Heart left ventricle (tissue), 16 donors: ENCODE data around the gene BAIAP2L2. TPM values are rescaled to one million over a fixed set of nuclear protein-coding genes. Genes with fewer than 3 reads are reported as not detected.

ENCODE experiments used
- ATAC-seq, 4 donors: fragments of 200-7000 bp; cut with Tn5 transposase; one replicate each; pipeline ENCODE4 v1.9.1; 2020 to 2022; ENCODE audit warnings: moderate library complexity in 4 of 4, mild to moderate bottlenecking in 3 of 4, moderate number of reproducible peaks in 1 of 4
- DNase-seq, 5 donors: peaks; one replicate each; pipeline ENCODE4 v3.0.0-alpha.2; 2020
- H3K27ac ChIP-seq, 12 donors: fragments of 200-600 bp; sonication (generic) in 4 of 12; one replicate each; pipeline versions ENCODE4 v1.5.0 to v1.8.0; 2016 to 2022; ENCODE audit warnings: mild to moderate bottlenecking in 2 of 12
- H3K27me3 ChIP-seq, 9 donors: fragments of 200-600 bp; sonication (generic) in 2 of 9; one replicate each; pipeline versions ENCODE4 v1.5.1 to v1.8.0; 2016 to 2022; ENCODE audit warnings: mild to moderate bottlenecking in 3 of 9
- H3K36me3 ChIP-seq, 9 donors: fragments of 200-600 bp; sonication (generic) in 2 of 9; one replicate each; pipeline versions ENCODE4 v1.5.0 to v1.8.0; 2018 to 2022; ENCODE audit warnings: mild to moderate bottlenecking in 2 of 9
- H3K4me1 ChIP-seq, 12 donors: fragments of 200-600 bp; sonication (generic) in 4 of 12; one replicate each; pipeline versions ENCODE4 v1.5.0 to v1.8.0; 2016 to 2022; ENCODE audit warnings: mild to moderate bottlenecking in 3 of 12
- H3K4me3 ChIP-seq, 12 donors: fragments of 200-600 bp; sonication (generic) in 4 of 12; one replicate each; pipeline versions ENCODE4 v1.5.0 to v1.8.0; 2017 to 2022; ENCODE audit warnings: mild to moderate bottlenecking in 9 of 12, moderate library complexity in 4 of 12
- H3K9me3 ChIP-seq, 12 donors: fragments of 200-600 bp; sonication (generic) in 4 of 12; one replicate each; pipeline versions ENCODE4 v1.5.0 to v1.8.0; 2016 to 2022; ENCODE audit warnings: mild to moderate bottlenecking in 1 of 12
- POLR2A ChIP-seq, 2 donors: fragments of 450-650 bp; IDR thresholded peaks; one replicate each; pipeline ENCODE4 v1.6.1; 2017; ENCODE audit warnings: antibody characterized with exemption in 2 of 2, mild to moderate bottlenecking in 2 of 2, moderate library complexity in 2 of 2
- WGBS, 4 donors: extraction: QIAGEN DNeasy Blood & Tissue Kit in 2 of 4; methylation state at CpG; one replicate each; pipeline versions ENCODE4 v1.1.5 to v1.1.7; 2013 to 2018; 5-methylcytosine and 5-hydroxymethylcytosine counted together
- intact Hi-C, 10 donors: fragments of 100-400 bp; cut with DNase I; formaldehyde crosslinking; loops; one replicate each; pipeline versions ENCODE4 v1.11.1 to v1.14.2; 2022
- polyA plus RNA-seq, 2 donors: library from polyadenylated mRNA; stranded (reverse); fragments of 200-250 nt; gene quantifications; one replicate each; pipeline ENCODE4 v1.2.3, GENCODE V29; 2013
- total RNA-seq, 9 donors: library from RNA; depleted of rRNA in 2 of 9; stranded (reverse); fragments of >200 nt in 2 of 9; fragmentation: NEBNext Ultra II Directional in 3 of 9; extraction: Animal tissue kit (Norgen Biotek cat#: 25700) in 3 of 9; gene quantifications; one replicate each; pipeline versions ENCODE4 v1.1.0 to v1.2.4, GENCODE V29; 2016 to 2023
- TF ChIP-seq, protein P1 (sequence below), 12 donors: fragments of 200-600 bp; sonication (generic) in 4 of 12; IDR thresholded peaks; one replicate each; pipeline versions ENCODE4 v1.5.0 to v1.8.0; 2018 to 2022; ENCODE audit warnings: antibody characterized with exemption in 12 of 12, mild to moderate bottlenecking in 5 of 12
- donor health status: ischemic (EF 13 %, LVEDD 7.1; RV severe dilation, severe dysfunction).
- donor health status: healthy with polysubstance abuse.
- donor health status: DM: no; HTN: yes; CAD: no.
- donor health status: DM: no; HTN: no; CAD: no.
- donor health status: ischemic (EF 25% LVEDD 6.9; RV normal size, moderate dysfunction).
- donor health status: ischemic (EF 25% LVEDD 5.7; RV mildly dilated, moderate dysfunction).
- donor health status: healthy.
- donor health status: DM: yes; HTN: yes; CAD: no.
- donor health status: ischemic (EF 35%, LVEDD 5.7; RV mildly dilated, moderate dysfunction).
- donor health status: nonischemic (EF 11% LVEDD 7.7; RV severe dilation, severe dysfunction).
- donor health status: DM: yes; HTN: yes; CAD: no.
- donor health status: PGD.
- donor health status: ischemic (EF 29% LVEDD 5.4; RV normal size, mild dysfunction).
- donor health status: nonischemic (EF 23%, LVEDD 6.1; RV moderate dilation, normal function).

BAIAP2L2 gene
- total and polyA plus RNA-seq, 11 donors = 0.09 to 0.30 (median 0.22) TPM; not detected in 1

DNA sequence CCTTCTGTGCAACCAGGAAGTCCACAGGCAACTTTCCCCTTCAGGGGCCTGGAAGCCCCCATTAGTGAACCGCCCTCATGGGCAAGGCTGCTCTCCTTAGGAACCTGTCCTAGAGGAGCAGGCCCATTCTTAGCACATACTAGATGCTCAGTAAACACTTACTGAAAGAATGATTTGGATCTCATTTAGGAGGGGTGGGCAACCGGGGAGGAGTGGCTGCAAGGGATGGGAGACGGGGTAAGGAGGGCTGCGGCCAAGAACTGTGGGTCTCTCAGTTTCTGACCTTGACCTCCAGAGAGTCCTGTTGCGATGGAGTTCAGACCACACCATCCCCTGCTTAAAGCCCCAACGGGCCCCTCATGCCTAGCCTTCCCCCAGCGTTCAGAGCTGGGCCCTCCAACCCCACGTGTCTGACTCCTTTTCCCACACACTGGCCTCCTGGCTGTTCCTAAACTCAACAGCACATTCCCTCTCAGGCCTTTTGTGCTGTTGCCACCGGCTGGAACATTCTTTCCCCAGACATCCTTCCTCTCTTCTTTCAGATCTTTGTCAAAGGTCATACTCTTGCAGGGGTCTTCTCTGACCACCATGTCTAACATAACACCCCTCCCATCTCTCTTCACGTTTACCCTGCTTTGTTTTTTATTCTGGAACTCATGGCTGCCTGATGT lies 74.0 kb downstream of the BAIAP2L2 start:
- TF ChIP-seq, protein P1, sequence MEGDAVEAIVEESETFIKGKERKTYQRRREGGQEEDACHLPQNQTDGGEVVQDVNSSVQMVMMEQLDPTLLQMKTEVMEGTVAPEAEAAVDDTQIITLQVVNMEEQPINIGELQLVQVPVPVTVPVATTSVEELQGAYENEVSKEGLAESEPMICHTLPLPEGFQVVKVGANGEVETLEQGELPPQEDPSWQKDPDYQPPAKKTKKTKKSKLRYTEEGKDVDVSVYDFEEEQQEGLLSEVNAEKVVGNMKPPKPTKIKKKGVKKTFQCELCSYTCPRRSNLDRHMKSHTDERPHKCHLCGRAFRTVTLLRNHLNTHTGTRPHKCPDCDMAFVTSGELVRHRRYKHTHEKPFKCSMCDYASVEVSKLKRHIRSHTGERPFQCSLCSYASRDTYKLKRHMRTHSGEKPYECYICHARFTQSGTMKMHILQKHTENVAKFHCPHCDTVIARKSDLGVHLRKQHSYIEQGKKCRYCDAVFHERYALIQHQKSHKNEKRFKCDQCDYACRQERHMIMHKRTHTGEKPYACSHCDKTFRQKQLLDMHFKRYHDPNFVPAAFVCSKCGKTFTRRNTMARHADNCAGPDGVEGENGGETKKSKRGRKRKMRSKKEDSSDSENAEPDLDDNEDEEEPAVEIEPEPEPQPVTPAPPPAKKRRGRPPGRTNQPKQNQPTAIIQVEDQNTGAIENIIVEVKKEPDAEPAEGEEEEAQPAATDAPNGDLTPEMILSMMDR (IDR thresholded peaks at IDR 0.05) = no peak
- no peak for TF ChIP-seq POLR2A (IDR thresholded peaks at IDR 0.05)
- WGBS, 4 donors = 74 to 81% (median 80%) methylated on average over 10 of the region's 10 CpGs
- Histone ChIP-seq H3K4me3 (no peak overlapping the region), H3K27me3 (no peaks in the 10 kb centered on the region), H3K4me1 (peaks cover 0 to 30% (median 15%) of the 10 kb centered on the region in 12 donors), H3K9me3 (no peaks in the 10 kb centered on the region), H3K27ac (peak overlapping the region in 2 of 12 donors; percentile 25 to 37), H3K36me3 (no peaks in the 10 kb centered on the region)
- ATAC-seq (no peak), DNase-seq (no peak)
- intact Hi-C loops = no loop called here

DNA sequence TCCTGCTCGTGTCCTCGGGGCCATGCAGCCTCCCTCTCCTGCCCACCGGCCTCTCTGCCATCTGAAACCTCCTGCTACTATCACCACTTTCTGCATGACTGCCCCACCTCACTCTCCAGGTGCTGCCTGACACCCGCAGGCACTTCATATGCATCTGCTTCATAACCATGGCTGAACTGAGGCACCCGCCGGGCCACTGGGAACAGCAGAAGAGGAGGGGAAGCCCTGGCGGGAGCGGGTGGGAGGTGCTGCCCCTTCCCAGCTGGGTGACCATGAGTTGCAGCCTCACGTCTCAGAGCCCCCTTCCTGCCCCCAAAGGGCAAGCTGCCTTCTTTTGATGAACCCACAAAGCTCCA lies 75.0 kb downstream of the BAIAP2L2 start:
- H3K9me3 ChIP-seq = no peaks in the 10 kb centered on the region
- ATAC-seq = no peak
- 87 to 93% (median 92%) methylated on average over 9 of the region's 9 CpGs for WGBS, 4 donors
- no peak for TF ChIP-seq POLR2A (IDR thresholded peaks at IDR 0.05)
- TF ChIP-seq, protein P1 (IDR thresholded peaks at IDR 0.05) = no peak
- no peak for DNase-seq
- intact Hi-C loops = no loop called here
- no peaks in the 10 kb centered on the region for H3K36me3 ChIP-seq
- peaks cover 0 to 30% (median 15%) of the 10 kb centered on the region in 12 donors for H3K4me1 ChIP-seq
- H3K27ac ChIP-seq = peak overlapping the region in 4 of 12 donors; percentile 10 to 80 (median 38)
- H3K4me3 ChIP-seq = no peak overlapping the region
- H3K27me3 ChIP-seq = no peaks in the 10 kb centered on the region

Other genes starting within 250 kb of the BAIAP2L2 start
- gene MICALL1, start 204.4 kb downstream of the BAIAP2L2 start, total RNA-seq = 10 to 100 TPM; 15.8 to 40.7 (median 17.8) TPM
- gene MICALL1, start 204.4 kb downstream of the BAIAP2L2 start, polyA plus RNA-seq = 10 to 100 TPM; 10.6 to 21.3 TPM
- gene C22orf23, start 157.1 kb downstream of the BAIAP2L2 start, total RNA-seq = under 1 TPM in 7 of 9 donors, not detected in 2; 0.16 to 0.80 (median 0.44) TPM
- under 1 TPM; 0.37 to 0.65 TPM for gene C22orf23, start 157.1 kb downstream of the BAIAP2L2 start, polyA plus RNA-seq
- gene POLR2F, start 157.0 kb downstream of the BAIAP2L2 start, total RNA-seq = 100 to 1,000 TPM in 1 of 9 donors, 10 to 100 TPM in 8; 60.7 to 120 (median 77.5) TPM
- gene POLR2F, start 157.0 kb downstream of the BAIAP2L2 start, polyA plus RNA-seq = 100 to 1,000 TPM; 140 to 218 TPM
- gene SOX10, start 126.1 kb downstream of the BAIAP2L2 start, total RNA-seq = 1 to 10 TPM in 5 of 9 donors, under 1 TPM in 4; 0.43 to 7.6 (median 1.1) TPM
- 1 to 10 TPM in 1 of 2 donors, under 1 TPM in 1; 0.82 to 1.8 TPM for gene SOX10, start 126.1 kb downstream of the BAIAP2L2 start, polyA plus RNA-seq
- gene PICK1, start 53.3 kb downstream of the BAIAP2L2 start, total RNA-seq = 10 to 100 TPM; 18.8 to 39.5 (median 22.2) TPM
- 10 to 100 TPM; 26.5 to 41.5 TPM for gene PICK1, start 53.3 kb downstream of the BAIAP2L2 start, polyA plus RNA-seq
- not detected for gene SLC16A8, start 26.5 kb downstream of the BAIAP2L2 start, total RNA-seq
- under 1 TPM in 1 of 2 donors, not detected in 1; 0.34 TPM for gene SLC16A8, start 26.5 kb downstream of the BAIAP2L2 start, polyA plus RNA-seq
- gene PLA2G6, start 71.1 kb upstream of the BAIAP2L2 start, total RNA-seq = 10 to 100 TPM in 6 of 9 donors, 1 to 10 TPM in 3; 6.1 to 17.9 (median 11.0) TPM
- 10 to 100 TPM in 1 of 2 donors, 1 to 10 TPM in 1; 4.9 to 14.2 TPM for gene PLA2G6, start 71.1 kb upstream of the BAIAP2L2 start, polyA plus RNA-seq
- gene MAFF, start 91.3 kb upstream of the BAIAP2L2 start, total RNA-seq = 10 to 100 TPM in 3 of 9 donors, 1 to 10 TPM in 6; 1.9 to 35.8 (median 4.0) TPM
- 10 to 100 TPM in 1 of 2 donors, 1 to 10 TPM in 1; 4.7 to 36.0 TPM for gene MAFF, start 91.3 kb upstream of the BAIAP2L2 start, polyA plus RNA-seq
- 100 to 1,000 TPM in 1 of 9 donors, 10 to 100 TPM in 8; 37.6 to 103 (median 47.0) TPM for gene TMEM184B, start 162.3 kb upstream of the BAIAP2L2 start, total RNA-seq
- 10 to 100 TPM; 19.5 to 54.4 TPM for gene TMEM184B, start 162.3 kb upstream of the BAIAP2L2 start, polyA plus RNA-seq
- 100 to 1,000 TPM in 1 of 9 donors, 10 to 100 TPM in 8; 59.7 to 117 (median 72.6) TPM for gene CSNK1E, start 206.7 kb upstream of the BAIAP2L2 start, total RNA-seq
- 100 to 1,000 TPM in 1 of 2 donors, 10 to 100 TPM in 1; 64.8 to 125 TPM for gene CSNK1E, start 206.7 kb upstream of the BAIAP2L2 start, polyA plus RNA-seq